NCI-H146 treated with DMSO at 0.1 percent for 48 hours (cell line): Measurements from ENCODE around the gene N4BP3.
A peak's percentile ranks its signal among the peaks of the same experiment; 100 is the strongest.
"Not testable (repeated sequence)": the region's sequence is repeated elsewhere in the genome, so short reads cannot be mapped to it uniquely, and the experiment has no call there.

Experiments
- DNase-seq: peaks from one replicate; lab custom pipeline; 2025; ENCODE audit not compliant: unreplicated experiment; lab: John Stamatoyannopoulos, UW

N4BP3 gene, protein sequence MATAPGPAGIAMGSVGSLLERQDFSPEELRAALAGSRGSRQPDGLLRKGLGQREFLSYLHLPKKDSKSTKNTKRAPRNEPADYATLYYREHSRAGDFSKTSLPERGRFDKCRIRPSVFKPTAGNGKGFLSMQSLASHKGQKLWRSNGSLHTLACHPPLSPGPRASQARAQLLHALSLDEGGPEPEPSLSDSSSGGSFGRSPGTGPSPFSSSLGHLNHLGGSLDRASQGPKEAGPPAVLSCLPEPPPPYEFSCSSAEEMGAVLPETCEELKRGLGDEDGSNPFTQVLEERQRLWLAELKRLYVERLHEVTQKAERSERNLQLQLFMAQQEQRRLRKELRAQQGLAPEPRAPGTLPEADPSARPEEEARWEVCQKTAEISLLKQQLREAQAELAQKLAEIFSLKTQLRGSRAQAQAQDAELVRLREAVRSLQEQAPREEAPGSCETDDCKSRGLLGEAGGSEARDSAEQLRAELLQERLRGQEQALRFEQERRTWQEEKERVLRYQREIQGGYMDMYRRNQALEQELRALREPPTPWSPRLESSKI

GRCh38 chr5:178113141-178113787 is at the start of gene N4BP3:
N4BP3 (plus strand) TSS chr5:178113532; CDS start chr5:178119584, 6,052 bp downstream.
- no peak for DNase-seq

DNA sequence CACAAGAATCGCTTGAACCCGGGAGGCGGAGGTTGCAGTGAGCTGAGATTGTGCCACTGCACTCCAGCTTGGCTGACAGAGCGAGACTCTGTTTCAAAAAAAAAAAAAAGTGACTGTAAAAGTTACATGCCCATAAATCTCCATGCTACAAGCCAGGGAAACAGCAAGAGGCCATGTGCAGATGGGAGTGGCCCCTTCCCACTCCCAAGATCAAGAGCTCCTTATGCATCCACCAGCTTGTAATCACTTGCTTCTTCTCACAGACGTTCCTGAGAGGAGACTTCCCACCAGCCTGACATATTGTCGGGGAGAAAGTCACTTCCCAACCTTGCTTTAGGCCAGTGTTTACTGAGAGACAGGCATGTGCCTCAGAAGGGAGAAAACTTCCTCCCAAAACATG is 45.6 kb upstream of the N4BP3 start:
- DNase-seq: no peak

DNA sequence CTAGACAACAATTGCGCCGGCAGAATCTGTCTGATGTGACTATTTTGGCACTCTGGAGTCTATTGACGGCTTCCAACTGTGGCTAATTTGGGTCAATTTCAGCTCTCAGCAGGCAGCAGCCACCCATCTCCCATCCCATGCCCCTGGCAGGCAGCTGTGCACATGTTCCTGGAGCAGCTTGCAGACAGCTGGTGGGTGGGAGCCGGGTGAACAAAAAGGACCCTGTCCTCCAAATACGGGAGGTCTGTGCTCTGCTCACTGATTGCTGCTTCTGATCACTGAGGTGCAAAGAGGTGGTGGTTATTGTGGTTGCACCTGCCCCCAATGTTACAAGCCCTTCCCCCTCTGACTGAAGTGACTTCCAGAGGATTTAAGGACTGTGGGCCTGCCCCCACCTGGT is 45.0 kb upstream of the N4BP3 start:
- peak; percentile 88 for DNase-seq

DNA sequence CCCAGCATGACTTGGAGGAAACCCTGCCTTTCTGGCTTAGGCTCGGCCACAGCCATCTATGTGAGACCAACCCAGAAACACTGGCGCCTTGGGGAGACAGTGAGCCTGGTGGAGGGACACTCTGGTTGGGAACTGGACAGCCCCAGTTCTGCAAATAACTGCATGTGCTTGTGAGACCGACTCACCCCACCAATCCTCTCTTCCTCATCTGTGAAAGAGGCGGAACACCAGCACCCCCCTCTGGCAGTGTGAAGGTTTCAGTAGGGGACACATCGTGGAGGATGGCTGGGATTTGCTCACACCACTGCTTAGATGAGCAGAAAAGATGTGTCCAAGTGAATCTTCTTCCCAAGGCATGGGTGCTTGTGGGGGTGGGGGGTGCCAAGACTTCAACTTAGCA is 43.4 kb upstream of the N4BP3 start:
- no peak for DNase-seq

DNA sequence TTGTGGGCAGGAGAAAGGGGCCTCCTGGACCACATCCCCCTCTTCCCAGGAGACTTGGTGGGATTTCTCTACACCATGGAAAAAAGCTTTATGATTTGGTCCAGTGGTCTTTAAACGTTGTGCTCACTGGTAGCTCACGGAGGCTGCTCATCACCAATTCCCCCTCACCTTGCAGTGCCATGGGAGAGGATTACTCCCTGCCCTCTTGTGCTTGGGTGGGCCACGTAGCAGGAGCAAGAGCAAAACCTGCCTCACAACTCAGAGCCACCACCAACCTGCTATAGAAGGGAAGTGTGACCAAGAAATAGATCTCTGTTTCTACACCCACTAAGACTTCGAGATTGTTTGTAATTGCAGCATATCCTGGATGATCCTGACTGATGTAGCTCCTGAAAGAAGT is 42.2 kb upstream of the N4BP3 start:
- DNase-seq: no peak

GRCh38 chr5:178072749-178073148 is 40.6 kb upstream of the N4BP3 start:
- DNase-seq: no peak

DNA sequence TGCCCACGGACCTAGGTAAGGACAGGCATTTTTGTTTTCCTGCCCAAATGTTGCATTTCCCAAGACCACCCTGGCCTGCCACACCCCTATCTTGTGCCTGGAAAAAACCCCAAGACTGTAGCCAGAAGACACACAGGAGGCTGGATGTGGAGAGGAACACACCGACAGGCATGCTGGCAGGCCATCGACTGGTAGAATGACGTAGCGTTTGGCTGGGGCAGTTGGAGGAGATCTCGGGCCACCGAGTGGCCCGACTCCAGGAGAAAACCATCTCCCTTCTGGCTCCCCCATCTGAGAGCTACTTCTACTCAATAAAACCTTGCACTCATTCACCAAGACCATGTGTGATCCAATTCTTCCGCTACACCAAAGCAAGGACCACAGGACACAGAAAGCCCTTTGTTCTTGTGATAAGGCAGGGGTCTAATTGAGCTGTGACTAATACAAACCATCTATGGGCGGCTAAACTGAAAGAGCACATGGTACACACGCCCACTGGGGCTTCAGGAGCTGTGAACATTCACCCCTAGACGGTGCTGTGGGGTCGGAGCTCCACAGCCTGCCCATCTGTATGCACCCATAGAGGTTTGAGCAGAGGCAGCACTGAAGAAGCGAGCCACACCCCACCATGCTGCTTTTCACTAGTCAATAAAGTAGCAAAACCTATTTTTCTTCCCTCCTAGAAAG is 38.9 kb upstream of the N4BP3 start:
- no peak for DNase-seq

- not testable (repeated sequence) for DNase-seq
Measured at GRCh38 chr5:178076965-178077364, 36.4 kb upstream of the N4BP3 start.

- DNase-seq: no peak
Measured at GRCh38 chr5:178077751-178078150, 35.6 kb upstream of the N4BP3 start.

DNA sequence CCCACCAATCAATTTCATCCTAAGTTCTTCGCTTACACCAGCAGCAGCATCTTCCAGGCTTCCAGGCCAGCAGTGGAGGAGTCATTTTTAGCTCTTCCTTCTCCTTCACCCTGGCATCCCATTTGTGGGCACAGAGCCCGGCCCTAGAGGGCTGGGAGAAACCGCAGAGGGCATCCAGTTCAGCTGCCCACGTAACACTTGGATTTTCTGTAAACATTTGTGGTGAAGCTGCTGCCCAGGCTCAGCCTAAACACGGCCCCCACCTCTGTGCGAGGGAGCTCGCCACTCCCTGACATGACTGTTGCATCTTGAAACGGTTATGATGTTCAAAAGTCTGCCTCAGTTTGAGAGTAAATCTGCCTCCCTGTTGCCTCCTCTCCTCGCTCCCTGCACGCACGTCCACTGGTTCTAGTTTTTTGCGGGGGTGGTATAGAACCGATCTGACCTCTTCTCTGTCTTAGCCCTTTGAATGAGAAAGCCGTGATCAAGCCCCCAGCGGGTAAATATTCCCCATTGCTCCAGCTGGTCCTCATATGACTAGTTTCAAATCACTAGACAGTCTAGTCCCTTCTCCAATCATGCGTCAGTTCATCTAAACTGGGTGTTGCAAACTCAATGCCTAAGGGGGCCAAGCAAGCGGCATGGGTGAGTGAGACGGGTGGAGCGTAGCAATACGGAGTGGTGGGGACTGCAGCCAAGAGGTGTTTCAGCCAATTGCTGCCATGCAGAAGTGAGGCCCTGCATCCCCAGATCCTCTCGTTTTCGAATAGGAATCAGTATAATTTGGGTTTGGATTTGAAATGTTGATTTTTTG is 34.9 kb upstream of the N4BP3 start:
- no peak for DNase-seq

GRCh38 chr5:178080056-178080455 is 33.3 kb upstream of the N4BP3 start:
- DNase-seq: no peak

DNA sequence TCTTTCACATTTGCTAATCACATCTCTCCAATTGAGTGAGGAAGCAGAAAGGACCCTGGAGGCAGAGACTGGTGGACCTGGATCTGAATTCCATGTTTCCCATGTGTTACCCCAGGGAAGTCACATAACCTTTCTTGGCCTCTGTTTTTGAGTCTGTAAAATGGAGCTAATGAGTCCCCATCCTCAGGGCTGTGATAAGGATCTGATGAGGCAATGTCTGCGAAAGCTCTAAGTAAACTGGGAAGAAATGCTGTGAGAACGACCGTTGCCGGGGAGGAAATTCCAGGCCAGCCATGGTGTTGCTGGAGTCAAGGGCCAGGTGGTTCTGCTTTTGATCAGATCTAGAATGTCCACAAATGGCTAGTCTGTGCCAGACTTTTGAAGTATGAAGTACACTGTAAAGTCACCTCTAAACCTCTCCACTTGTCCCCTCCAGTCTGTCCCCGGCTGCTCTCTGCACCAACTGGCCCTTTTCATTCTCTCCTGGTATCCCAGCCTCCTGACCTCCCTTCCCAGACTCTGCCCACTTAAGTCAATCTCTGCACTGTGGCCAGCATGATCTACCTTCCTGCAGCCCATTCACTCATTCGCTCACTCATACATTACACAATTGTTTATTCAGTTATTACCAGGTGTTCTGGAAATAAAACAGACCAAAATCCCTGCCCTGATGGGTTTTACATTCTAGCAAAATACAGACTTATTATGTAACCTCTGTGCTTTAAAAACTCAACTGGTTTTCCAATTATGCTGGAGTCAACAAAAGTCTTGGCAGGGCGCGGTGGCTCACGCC is 32.5 kb upstream of the N4BP3 start:
- no peak for DNase-seq

DNA sequence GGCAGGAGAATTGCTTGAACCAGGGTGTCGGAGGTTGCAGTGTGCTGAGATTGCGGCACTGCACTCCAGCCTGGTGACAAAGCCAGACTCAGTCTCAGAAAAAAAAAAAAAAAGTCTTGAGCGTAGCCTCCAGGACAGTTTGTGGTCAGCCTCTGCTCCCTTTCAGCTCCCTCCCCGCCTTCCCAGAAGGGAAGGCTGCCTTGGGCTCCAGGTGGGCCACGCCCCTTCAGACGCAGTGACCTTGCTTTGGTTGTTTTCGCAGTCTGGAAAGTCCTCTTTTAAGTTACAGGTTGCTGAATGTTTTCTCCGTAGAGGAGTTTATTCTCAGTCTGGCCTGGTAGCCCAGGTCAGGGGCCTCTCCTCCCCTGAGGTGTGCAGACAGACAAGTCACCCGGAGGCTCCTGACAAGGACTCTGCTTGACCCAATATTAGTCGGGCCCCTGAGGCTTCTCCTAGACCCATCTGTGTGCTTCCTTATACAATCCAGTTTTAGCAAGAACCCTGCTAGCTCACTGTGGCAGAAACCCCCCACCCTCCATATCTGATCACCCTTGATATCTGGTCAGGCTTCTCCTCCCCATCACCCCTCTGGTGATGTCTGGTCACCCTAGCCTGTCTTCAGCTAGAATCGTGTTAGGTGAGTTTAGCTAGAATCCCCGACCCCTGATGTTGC is 31.6 kb upstream of the N4BP3 start:
- no peak for DNase-seq

DNA sequence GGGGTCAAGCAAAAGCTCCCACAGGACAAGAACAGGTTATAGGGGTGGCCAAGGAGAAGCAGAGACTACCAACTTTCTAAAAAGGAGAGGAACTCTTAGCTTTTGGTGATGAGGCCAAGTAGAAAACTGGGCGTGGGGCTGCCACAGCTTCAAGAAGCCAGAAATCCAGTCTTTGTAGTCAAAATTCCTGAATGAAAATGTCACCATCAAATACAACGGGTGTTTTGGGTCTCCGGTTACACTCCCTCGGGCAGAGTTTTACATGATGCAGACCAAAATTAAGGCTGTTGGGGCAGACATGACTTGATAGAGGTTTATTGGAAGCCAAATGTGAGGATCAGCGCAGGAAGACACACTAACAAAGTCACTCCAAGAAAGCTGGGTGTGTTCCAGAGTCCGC is 29.4 kb upstream of the N4BP3 start:
- no peak for DNase-seq

GRCh38 chr5:178085316-178085715 is 28.0 kb upstream of the N4BP3 start:
- DNase-seq: no peak

DNA sequence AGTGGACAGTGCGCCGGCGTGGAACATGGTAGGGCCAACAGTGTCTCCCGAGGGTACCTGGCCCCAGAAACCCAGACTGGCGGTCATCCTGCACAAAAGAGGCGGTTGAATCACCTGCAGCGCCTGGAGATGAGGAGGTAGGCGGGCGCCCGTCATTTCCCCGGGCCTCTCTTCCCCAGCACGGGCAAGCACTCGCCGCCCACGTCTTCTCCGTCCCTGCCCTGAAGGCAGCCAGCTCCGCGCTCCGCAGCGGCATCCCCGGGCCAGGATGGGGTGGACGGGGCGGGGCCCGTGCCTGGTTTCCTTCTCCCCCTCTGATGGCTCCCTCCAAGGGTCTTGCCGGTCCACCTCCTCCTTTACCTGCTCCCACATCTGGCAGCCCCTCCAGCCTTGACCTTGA is 27.1 kb upstream of the N4BP3 start:
- DNase-seq: no peak

GRCh38 chr5:178087199-178087598 is 26.1 kb upstream of the N4BP3 start:
- DNase-seq: not testable (repeated sequence)

DNA sequence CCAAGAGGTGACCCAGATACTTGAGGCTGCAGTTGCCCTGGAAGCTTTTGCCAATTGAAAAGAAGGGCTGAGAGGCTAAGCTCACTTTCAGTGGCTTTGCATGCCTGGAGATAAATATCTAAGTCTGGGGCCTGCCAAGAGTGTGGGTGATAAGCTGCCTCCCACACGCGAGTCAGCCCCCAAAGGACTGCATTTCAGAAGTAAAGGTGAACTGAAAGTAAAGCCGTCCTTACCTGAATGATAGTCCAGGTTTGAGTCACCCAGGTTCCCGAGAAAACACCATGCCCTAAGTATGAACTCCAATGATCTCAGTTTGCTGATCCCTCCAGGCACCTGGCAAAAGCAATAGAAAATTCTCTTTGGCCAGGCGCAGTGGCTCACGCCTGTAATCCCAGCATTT is 22.5 kb upstream of the N4BP3 start:
- no peak for DNase-seq

GRCh38 chr5:178093134-178093533 is 20.2 kb upstream of the N4BP3 start:
- no peak for DNase-seq

GRCh38 chr5:178094345-178094744 is 19.0 kb upstream of the N4BP3 start:
- DNase-seq: no peak
